ENCODE data around the gene SERPINB4.

DNA sequence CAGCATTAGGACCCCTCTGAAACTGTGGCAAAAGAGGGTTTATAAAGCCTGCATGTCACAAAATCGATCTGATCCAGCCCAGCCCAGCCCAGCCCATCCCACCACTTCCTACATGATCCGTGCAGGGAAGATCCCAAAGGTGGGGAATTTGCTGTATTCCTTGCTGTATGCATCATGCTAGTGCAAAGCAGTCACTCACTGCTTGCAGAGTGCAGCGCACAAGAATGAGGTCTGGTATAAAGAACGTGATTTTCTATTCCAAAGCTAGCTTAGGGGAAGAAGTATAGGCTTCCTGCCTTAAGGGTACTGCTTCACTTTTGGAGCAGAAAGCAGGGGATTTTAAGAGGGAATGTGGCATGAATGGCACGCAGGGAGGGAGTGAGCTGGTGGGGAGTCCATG, 39.8 kb upstream of the SERPINB4 start:
- TF ChIP-seq, protein P1, sequence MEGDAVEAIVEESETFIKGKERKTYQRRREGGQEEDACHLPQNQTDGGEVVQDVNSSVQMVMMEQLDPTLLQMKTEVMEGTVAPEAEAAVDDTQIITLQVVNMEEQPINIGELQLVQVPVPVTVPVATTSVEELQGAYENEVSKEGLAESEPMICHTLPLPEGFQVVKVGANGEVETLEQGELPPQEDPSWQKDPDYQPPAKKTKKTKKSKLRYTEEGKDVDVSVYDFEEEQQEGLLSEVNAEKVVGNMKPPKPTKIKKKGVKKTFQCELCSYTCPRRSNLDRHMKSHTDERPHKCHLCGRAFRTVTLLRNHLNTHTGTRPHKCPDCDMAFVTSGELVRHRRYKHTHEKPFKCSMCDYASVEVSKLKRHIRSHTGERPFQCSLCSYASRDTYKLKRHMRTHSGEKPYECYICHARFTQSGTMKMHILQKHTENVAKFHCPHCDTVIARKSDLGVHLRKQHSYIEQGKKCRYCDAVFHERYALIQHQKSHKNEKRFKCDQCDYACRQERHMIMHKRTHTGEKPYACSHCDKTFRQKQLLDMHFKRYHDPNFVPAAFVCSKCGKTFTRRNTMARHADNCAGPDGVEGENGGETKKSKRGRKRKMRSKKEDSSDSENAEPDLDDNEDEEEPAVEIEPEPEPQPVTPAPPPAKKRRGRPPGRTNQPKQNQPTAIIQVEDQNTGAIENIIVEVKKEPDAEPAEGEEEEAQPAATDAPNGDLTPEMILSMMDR (CRISPR knock-in tag; IDR thresholded peaks at IDR 0.05) = no peak
- TF ChIP-seq, protein P2, sequence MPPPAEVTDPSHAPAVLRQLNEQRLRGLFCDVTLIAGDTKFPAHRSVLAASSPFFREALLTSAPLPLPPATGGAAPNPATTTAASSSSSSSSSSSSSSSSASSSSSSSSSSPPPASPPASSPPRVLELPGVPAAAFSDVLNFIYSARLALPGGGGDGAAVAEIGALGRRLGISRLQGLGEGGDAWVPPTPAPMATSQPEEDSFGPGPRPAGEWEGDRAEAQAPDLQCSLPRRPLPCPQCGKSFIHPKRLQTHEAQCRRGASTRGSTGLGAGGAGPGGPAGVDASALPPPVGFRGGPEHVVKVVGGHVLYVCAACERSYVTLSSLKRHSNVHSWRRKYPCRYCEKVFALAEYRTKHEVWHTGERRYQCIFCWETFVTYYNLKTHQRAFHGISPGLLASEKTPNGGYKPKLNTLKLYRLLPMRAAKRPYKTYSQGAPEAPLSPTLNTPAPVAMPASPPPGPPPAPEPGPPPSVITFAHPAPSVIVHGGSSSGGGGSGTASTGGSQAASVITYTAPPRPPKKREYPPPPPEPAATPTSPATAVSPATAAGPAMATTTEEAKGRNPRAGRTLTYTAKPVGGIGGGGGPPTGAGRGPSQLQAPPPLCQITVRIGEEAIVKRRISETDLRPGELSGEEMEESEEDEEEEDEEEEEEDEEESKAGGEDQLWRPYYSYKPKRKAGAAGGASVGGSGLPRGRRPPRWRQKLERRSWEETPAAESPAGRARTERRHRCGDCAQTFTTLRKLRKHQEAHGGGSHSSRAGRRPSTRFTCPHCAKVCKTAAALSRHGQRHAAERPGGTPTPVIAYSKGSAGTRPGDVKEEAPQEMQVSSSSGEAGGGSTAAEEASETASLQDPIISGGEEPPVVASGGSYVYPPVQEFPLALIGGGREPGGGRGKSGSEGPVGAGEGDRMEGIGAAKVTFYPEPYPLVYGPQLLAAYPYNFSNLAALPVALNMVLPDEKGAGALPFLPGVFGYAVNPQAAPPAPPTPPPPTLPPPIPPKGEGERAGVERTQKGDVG (CRISPR knock-in tag; IDR thresholded peaks at IDR 0.05; ENCODE audit: borderline replicate concordance) = no peak

Measured in HepG2 (cell line).